VCaP (cell line): ENCODE results near the gene CAMTA1.

Experiments used
- H3K27ac ChIP-seq: fragments of 450-650 bp; 2 replicates; pipeline ENCODE4 v1.5.1; 2017
- TF ChIP-seq, protein P1 (sequence below): fragments of 450-650 bp; conservative IDR thresholded peaks from 2 replicates; pipeline ENCODE4 v1.5.1; 2017; ENCODE audit warnings: mild to moderate bottlenecking, moderate library complexity

The CAMTA1 gene

DNA sequence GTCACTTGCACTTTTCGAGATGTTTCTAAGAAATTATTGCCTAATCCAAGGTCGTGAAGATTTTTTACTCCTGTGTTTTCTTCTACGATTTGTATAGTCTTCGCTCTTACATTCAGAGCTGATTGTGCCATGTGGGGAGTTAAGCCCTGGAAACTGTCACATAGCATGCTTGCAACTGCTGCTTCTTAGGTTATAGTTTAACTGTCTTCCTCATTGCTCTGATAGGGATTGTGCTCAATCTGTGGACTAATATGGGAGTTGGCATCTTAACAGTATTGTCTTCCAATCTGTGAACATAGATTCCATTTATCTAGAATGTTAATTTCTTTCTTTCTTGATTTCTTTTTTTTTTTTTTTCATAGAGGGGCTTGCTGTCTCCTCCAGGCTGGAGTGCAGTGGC, 34.8 kb upstream of the CAMTA1 start:
- TF ChIP-seq, protein P1, sequence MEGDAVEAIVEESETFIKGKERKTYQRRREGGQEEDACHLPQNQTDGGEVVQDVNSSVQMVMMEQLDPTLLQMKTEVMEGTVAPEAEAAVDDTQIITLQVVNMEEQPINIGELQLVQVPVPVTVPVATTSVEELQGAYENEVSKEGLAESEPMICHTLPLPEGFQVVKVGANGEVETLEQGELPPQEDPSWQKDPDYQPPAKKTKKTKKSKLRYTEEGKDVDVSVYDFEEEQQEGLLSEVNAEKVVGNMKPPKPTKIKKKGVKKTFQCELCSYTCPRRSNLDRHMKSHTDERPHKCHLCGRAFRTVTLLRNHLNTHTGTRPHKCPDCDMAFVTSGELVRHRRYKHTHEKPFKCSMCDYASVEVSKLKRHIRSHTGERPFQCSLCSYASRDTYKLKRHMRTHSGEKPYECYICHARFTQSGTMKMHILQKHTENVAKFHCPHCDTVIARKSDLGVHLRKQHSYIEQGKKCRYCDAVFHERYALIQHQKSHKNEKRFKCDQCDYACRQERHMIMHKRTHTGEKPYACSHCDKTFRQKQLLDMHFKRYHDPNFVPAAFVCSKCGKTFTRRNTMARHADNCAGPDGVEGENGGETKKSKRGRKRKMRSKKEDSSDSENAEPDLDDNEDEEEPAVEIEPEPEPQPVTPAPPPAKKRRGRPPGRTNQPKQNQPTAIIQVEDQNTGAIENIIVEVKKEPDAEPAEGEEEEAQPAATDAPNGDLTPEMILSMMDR, result no peak
- H3K27ac ChIP-seq, result no peak overlapping the region

DNA sequence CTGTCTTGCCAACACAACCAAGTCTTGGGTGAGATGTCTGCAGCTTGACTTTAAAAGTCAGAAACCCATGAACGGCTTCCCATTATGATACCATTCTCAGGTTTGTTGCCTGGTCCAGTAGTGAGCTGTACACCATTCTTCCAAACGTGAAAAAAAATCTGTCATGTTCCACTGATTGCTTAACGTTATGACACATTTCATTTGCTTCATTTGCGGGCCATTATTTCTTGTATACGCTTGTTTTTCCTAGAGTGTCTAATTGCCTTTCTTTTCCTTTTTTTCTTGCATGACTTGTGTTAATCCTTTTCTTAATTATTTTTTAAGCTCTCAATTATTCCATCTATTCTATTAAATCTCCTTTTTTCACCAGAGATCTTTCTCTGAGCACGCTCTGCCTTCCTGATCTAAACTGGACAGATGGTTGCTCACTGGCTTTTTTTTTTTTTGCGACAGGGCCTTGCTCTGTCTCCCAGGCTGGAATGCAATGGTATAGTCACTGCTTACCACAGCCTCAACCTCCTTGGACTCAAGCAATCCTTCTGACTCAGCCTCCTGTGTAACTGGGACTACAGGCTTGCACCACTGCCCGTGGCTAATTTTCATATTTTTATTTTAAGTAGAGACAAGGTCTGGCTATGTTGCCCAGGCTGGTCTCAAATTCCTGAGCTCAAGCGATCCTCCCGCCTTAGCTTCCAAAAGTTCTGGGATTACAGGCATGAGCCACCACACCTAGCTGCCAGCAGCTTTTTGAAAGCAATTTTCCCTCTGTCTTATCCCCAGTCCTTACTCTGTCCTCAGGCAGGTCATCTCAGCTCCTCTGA, 31.7 kb upstream of the CAMTA1 start:
- TF ChIP-seq, protein P1, result no peak
- no peak overlapping the region for H3K27ac ChIP-seq

DNA sequence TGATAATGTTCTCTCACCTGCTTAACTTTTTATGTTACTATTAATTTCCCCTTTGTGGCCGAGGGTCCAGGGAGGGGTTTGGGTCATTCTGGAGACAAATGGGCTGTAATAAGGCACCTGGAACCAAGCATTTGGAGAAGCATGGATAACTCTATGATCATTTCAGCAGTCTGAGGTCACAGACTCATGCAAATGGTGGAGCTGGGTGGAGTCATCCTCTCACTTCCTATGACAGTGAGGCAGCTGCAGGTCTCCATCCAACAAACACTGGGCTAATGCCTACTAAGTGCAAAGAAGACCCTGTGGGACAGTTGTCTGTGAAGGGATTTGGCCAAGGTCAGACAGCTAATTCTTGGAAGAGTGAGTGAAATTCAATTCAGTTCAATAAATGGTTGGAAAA, 28.8 kb upstream of the CAMTA1 start:
- H3K27ac ChIP-seq, result no peak overlapping the region
- TF ChIP-seq, protein P1, result no peak

DNA sequence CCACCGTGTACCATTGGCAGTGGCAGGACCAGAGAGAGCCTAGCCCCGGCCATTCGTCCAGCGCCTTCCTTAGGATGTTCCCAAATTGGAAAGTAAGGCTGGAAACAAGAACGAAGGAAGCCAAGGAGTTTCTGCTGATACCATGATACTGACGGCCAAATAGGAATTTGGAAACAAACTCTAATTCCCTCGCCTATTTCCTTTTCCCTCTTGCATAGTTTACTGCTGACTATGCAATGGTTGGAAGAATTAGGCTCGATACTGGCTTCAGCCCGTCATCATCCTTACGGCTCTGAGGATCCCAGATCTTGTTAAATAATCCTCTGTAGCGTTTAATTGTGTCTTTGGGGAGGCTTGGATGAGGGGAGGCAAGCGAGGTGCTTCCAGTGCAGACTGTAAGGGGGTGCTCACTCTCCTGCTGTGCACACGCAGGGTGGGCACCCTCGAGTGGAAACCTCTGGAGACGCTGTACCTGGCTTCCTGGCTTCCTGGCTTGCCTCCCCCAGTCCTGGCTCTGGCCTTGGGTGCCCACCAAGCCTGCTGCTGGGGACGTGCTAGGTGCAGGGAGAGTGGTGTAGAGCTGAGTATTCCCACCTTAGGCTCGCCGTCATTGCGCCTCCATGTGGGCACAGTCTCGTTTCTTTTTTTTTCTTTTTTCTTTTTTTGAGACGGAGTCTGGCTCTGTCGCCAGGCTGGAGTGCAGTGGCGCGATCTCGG, 27.4 kb upstream of the CAMTA1 start:
- TF ChIP-seq, protein P1, result no peak
- no peak overlapping the region for H3K27ac ChIP-seq

DNA sequence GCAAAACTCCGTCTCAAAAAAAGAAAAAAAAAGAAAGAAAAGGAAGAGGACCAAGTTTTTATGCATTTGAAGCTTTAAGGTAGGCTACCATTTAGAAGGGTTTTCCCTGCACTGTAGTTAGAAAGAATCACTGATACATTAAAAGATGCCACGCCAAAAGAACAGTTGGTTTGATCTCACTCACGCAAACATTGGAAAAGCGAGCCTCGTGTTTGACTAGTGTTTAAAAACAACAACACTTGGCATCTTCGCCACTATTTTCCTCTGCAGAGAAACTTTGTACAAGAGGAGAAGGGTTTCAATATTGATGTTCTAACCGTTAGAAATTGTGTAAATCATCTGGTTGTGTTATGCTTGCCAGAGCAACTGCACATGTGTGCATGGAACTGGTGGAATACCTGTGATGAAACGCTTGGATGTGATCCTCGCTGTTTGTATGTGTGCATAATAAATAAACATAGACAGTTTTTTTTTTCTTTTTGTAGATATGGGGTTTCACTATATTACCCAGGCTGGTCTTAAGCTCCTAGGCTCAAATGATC, 24.0 kb upstream of the CAMTA1 start:
- no peak overlapping the region for H3K27ac ChIP-seq
- TF ChIP-seq, protein P1, result no peak

DNA sequence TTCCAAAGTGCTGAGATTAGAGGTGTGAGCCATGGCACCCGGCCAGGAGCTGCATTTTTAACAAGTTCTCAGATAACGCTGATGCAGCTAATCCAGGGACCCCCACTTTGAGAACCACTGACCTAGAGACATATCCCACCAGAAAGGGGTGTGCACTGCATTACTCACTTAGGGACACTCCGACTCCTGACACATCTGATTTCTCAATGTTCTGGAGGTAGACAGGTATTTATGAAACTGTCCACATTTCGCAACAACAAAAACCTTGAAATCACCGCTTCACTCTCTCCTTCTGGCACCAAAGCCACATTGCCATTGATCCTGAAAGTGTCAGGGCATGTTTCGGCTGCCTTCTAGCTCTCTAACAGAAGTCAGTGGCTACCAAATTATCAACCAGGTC, 23.2 kb upstream of the CAMTA1 start:
- H3K27ac ChIP-seq, result no peak overlapping the region
- TF ChIP-seq, protein P1, result no peak

DNA sequence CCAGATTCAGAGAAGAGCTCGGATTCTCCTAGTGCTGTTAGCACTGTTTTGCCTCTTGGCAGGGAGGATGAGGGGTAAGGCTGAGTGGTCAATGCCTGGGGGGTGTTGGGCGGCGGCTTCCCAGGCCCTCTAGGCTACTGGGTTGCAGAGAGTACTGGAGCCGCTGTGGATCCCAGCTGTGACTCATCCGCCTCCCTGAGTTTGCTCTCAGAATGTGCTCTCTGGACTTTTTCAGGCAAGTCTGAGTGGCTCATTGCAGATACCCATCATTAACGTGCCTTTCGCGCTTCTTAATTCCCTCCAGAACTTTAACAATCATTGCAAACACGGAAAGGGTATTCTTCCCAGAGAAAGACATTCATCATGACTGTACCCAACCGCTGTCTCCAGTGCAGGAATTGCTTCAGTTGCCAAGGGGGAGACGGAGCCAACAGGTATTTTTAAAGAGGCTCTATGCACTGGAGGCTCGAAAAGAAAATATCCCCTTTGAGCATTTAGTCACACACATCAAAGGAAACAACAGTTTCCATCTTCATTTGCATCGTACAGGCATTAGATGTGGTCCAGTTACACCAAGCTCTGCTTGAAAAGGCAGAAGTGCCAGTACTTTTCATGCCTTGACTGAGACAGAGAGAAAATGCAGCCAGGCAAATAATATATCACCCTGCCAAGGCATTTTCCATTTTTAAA, 14.4 kb upstream of the CAMTA1 start:
- TF ChIP-seq, protein P1, result no peak
- H3K27ac ChIP-seq, result no peak overlapping the region
